Activated CD4-positive, alpha-beta T cell treated with anti-CD3 and anti-CD28 coated beads, Interleukin-2, amount 50 U/mL, for 24 hours (primary cell): ENCODE results near the gene NXF2.
"Not testable (repeated sequence)": the region's sequence is repeated elsewhere in the genome, so short reads cannot be mapped to it uniquely, and the experiment has no call there.

Source experiments
- DNase-seq, 2 donors: peaks; one replicate each; pipeline ENCODE4 v3.0.0-alpha.2; 2020; ENCODE audit warnings: low read depth in 1 of 2, low spot score in 1 of 2

Gene NXF2

GRCh38 chrX:102246893-102247292 is at the start of gene NXF2:
TSS of gene NXF2 (plus strand) at chrX:102247167. CDS start at chrX:102307079, 59,912 bp downstream.
- DNase-seq = not testable (repeated sequence)

- DNase-seq = not testable (repeated sequence)
Observed at GRCh38 chrX:102207940-102208339, 39.0 kb upstream of the NXF2 start.

- DNase-seq = not testable (repeated sequence)
Observed at GRCh38 chrX:102214986-102215385, 32.0 kb upstream of the NXF2 start, which contains the start of gene TCP11X1. TSS of gene TCP11X1 (plus strand) at chrX:102215301.

- DNase-seq = not testable (repeated sequence)
Observed at GRCh38 chrX:102216497-102216896, 30.5 kb upstream of the NXF2 start.

GRCh38 chrX:102235678-102236077 is 11.3 kb upstream of the NXF2 start:
- not testable (repeated sequence) for DNase-seq

GRCh38 chrX:102240265-102240664 is 6.7 kb upstream of the NXF2 start:
- DNase-seq = not testable (repeated sequence)

GRCh38 chrX:102272231-102272630 is 25.3 kb downstream of the NXF2 start:
- DNase-seq = not testable (repeated sequence)

GRCh38 chrX:102338162-102338561 is 91.2 kb downstream of the NXF2 start:
- no peak for DNase-seq

GRCh38 chrX:102339312-102340298 is 92.6 kb downstream of the NXF2 start:
- no peak for DNase-seq

GRCh38 chrX:102341867-102342266 is 94.9 kb downstream of the NXF2 start:
- no peak for DNase-seq

- peak; percentile 36 to 41 for DNase-seq
Observed at GRCh38 chrX:102345916-102346315, 98.9 kb downstream of the NXF2 start.
